ENCODE data around the gene PPFIBP2. TPM values are rescaled to one million over a fixed set of nuclear protein-coding genes. Genes with fewer than 3 reads are reported as not detected.

Gene PPFIBP2
- total and polyA plus RNA-seq, 2 of the 13 experiments (the other 11 are each of a cell fraction or from before 2014, with no cell fraction given) = 15.0 to 52.5 TPM

GRCh38 chr11:7687386-7687785, 173.6 kb downstream of the PPFIBP2 start:
- no peaks in the 10 kb centered on the region for H3K9me3 ChIP-seq (ENCODE audit: low read length)
- no peak overlapping the region for H2AFZ ChIP-seq (ENCODE audit: low read length)
- no peak overlapping the region for H3K4me2 ChIP-seq (ENCODE audit: low read depth, low read length)
- 93% methylated on average over 1 of the region's 1 CpG for WGBS (ENCODE audit: low lambda C conversion rate)
- H3K79me2 ChIP-seq (ENCODE audit: insufficient read depth, low read length) = no peaks in the 10 kb centered on the region
- in situ Hi-C loops (cut with HindIII; ENCODE audit: extremely low pct_ligation_motif_present, low pct_unique_long_range_greater_than_20kb) (loop anchor here (25.0 kb wide), 1 partner anchor 325 kb away; no protein-coding TSS in a partner anchor), intact Hi-C loops (cut with micrococcal nuclease; ENCODE audit: unreplicated experiment) (no loop called here)
- no peaks in the 10 kb centered on the region for H4K20me1 ChIP-seq (ENCODE audit: insufficient read depth, low read length)
- no peaks in the 10 kb centered on the region for H3K36me3 ChIP-seq (replicated peaks in 1 of 2; ENCODE audit: control insufficient read depth in 1 of 2, insufficient read depth in 2 of 2, low read length in 2 of 2)
- no peak overlapping the region for H3K9ac ChIP-seq (ENCODE audit: insufficient read depth, low read depth, low read length)
- H3K27me3 ChIP-seq (ENCODE audit: control insufficient read depth in 1 of 2, insufficient read depth in 2 of 2, low read length in 2 of 2) = peaks cover 0 to 32% of the 10 kb centered on the region in 2 experiments; a peak in 2 of 5 replicates
- FAIRE-seq = no peak
- no TSS peak for BruUV-seq (replicated peaks)
- TF ChIP-seq NR1H2 (CRISPR knock-in tag; IDR thresholded peaks at IDR 0.05; ENCODE audit: borderline replicate concordance, low read depth) (no peak), JUND (CRISPR knock-in tag; IDR thresholded peaks at IDR 0.05) (no peak), ZNF549 (CRISPR knock-in tag; IDR thresholded peaks at IDR 0.05) (no peak)
- no peak for ATAC-seq
- CTCF ChIA-PET (ENCODE audit: low intra/inter-chr PET ratio, low total read pairs) = interaction anchor here (1.6 kb wide), 1 partner anchor 116 kb away, joined by 7 read pairs; no protein-coding TSS in a partner anchor
- DNase-seq (ENCODE audit: low spot score) = no peak
- POLR2A ChIA-PET = no interaction called here
- peaks cover 7% of the 10 kb centered on the region; the same call in 1 of the 2 replicates for H3K4me1 ChIP-seq (ENCODE audit: insufficient read depth, low read length)
- H3K27ac ChIP-seq (ENCODE audit: extremely low read length, insufficient read depth, low read length) = no peak overlapping the region
- H3K4me3 ChIP-seq (replicated peaks in 1 of 3; ENCODE audit: insufficient read depth in 1 of 3, low read depth in 2 of 3, low read length in 3 of 3) = no peak overlapping the region

- no peaks in the 10 kb centered on the region for H3K36me3 ChIP-seq (replicated peaks in 1 of 2; ENCODE audit: control insufficient read depth in 1 of 2, insufficient read depth in 2 of 2, low read length in 2 of 2)
- BruUV-seq (replicated peaks) = no TSS peak
- no peaks in the 10 kb centered on the region for H4K20me1 ChIP-seq (ENCODE audit: insufficient read depth, low read length)
- H3K27ac ChIP-seq (ENCODE audit: extremely low read length, insufficient read depth, low read length) = no peak overlapping the region
- TF ChIP-seq HNF1B (CRISPR knock-in tag; IDR thresholded peaks at IDR 0.05) (no peak), STAG1 (CRISPR knock-in tag; IDR thresholded peaks at IDR 0.05) (peak; percentile 63), CTCF (CRISPR knock-in tag; IDR thresholded peaks at IDR 0.05) (peak; percentile 64), SMC3 (IDR thresholded peaks at IDR 0.05; ENCODE audit: low read length) (peak; percentile 63)
- H3K27me3 ChIP-seq (ENCODE audit: control insufficient read depth in 1 of 2, insufficient read depth in 2 of 2, low read length in 2 of 2) = peaks cover 0 to 25% of the 10 kb centered on the region in 2 experiments; a peak in 2 of 5 replicates
- ChIA-PET POLR2A (no interaction called here), CTCF (ENCODE audit: low intra/inter-chr PET ratio, low total read pairs) (interaction anchor here (1.4 to 1.6 kb wide), 2 partner anchors 116 to 590 kb away, joined by 5 to 7 read pairs; no protein-coding TSS in a partner anchor)
- 0% methylated on average over 4 of the region's 4 CpGs for WGBS (ENCODE audit: low lambda C conversion rate)
- no peaks in the 10 kb centered on the region for H3K79me2 ChIP-seq (ENCODE audit: insufficient read depth, low read length)
- intact Hi-C loops (cut with micrococcal nuclease; ENCODE audit: unreplicated experiment) (loop anchor here (1.0 to 2.0 kb wide), 2 partner anchors 336 to 590 kb away; no protein-coding TSS in a partner anchor), in situ Hi-C loops (cut with HindIII; ENCODE audit: extremely low pct_ligation_motif_present, low pct_unique_long_range_greater_than_20kb) (loop anchor here (25.0 kb wide), 1 partner anchor 326 kb away; no protein-coding TSS in a partner anchor)
- no peaks in the 10 kb centered on the region for H3K9me3 ChIP-seq (ENCODE audit: low read length)
- H3K4me3 ChIP-seq (replicated peaks in 1 of 3; ENCODE audit: insufficient read depth in 1 of 3, low read depth in 2 of 3, low read length in 3 of 3) = no peak overlapping the region
- peaks cover 8% of the 10 kb centered on the region; the same call in 1 of the 2 replicates for H3K4me1 ChIP-seq (ENCODE audit: insufficient read depth, low read length)
- H2AFZ ChIP-seq (ENCODE audit: low read length) = no peak overlapping the region
- H3K4me2 ChIP-seq (ENCODE audit: low read depth, low read length) = no peak overlapping the region
- ATAC-seq (peak; percentile 38; the same call in 2 of the 3 replicates), FAIRE-seq (no peak), DNase-seq (ENCODE audit: low spot score) (peak; percentile 16)
- H3K9ac ChIP-seq (ENCODE audit: insufficient read depth, low read depth, low read length) = no peak overlapping the region
Observed at GRCh38 chr11:7688238-7688826, 174.5 kb downstream of the PPFIBP2 start.
